B cell (primary cell): ENCODE measurements around the gene CAMTA1. TPM values are rescaled to one million over a fixed set of nuclear protein-coding genes. Genes with fewer than 3 reads are reported as not detected.

ENCODE experiments used
- ATAC-seq: fragments of 200-7000 bp; cut with Tn5 transposase; one replicate; pipeline ENCODE4 v1.10.0; 2021; ENCODE audit warnings: low read depth, mild to moderate bottlenecking, moderate number of reproducible peaks, moderate library complexity
- CTCF ChIA-PET: fragments of 350-600 bp; sonication (Branson Sonifier 250); formaldehyde crosslinking; loops from one replicate; lab custom pipeline; 2021; ENCODE audit warnings: antibody characterized with exemption, inconsistent platforms; lab: Charles Lee
- POLR2A ChIA-PET: fragments of 350-600 bp; sonication (Branson Sonifier 250); formaldehyde crosslinking; loops from one replicate; lab custom pipeline; 2021; ENCODE audit warnings: antibody characterized with exemption; lab: Charles Lee
- DNase-seq: peaks from one replicate; pipeline ENCODE4 v3.0.0; 2013
- H2AFZ ChIP-seq: 2 replicates; pipeline ENCODE4 v1.6.1; 2012; ENCODE audit warnings: mild to moderate bottlenecking, low read depth, low read length; ENCODE audit not compliant: insufficient read depth, poor library complexity, severe bottlenecking
- H3K27ac ChIP-seq, 2 donors: 1 replicate in 1 of 2; 2 replicates in 1 of 2; pipeline ENCODE4 v1.5.1; 2012 to 2013; ENCODE audit warnings: low read length in 2 of 2, mild to moderate bottlenecking in 2 of 2, moderate library complexity in 1 of 2
- H3K27me3 ChIP-seq, 4 experiments: fragments of 200-600 bp in 1 of 4; sonication (generic) in 1 of 4; replicated peaks in 1 of 4; 1 replicate in 2 of 4; 2 replicates in 2 of 4; pipeline versions ENCODE4 v1.6.1 to v1.7.0; 2013 to 2016; ENCODE audit warnings: low read length in 3 of 4, mild to moderate bottlenecking in 2 of 4, mixed read lengths in 1 of 4, moderate library complexity in 1 of 4; ENCODE audit not compliant: insufficient read depth in 4 of 4, control insufficient read depth in 3 of 4; ENCODE audit errors: control extremely low read depth in 1 of 4
- H3K36me3 ChIP-seq, 2 experiments: replicated peaks in 1 of 2; 1 replicate in 1 of 2; 2 replicates in 1 of 2; pipeline versions ENCODE4 v1.6.1 to v1.7.1; 2013; ENCODE audit warnings: low read length in 1 of 2; ENCODE audit not compliant: insufficient read depth in 2 of 2, control insufficient read depth in 1 of 2; ENCODE audit errors: control extremely low read depth in 1 of 2, extremely low read depth in 1 of 2
- H3K4me1 ChIP-seq, 2 donors: fragments of 200-600 bp in 1 of 2; sonication (generic) in 1 of 2; 1 replicate in 1 of 2; 2 replicates in 1 of 2; pipeline versions ENCODE4 v1.5.1 to v1.6.1; 2013 to 2017; ENCODE audit warnings: low read length in 2 of 2; ENCODE audit not compliant: control insufficient read depth in 2 of 2, insufficient read depth in 2 of 2
- H3K4me2 ChIP-seq: replicated peaks from 2 replicates; pipeline ENCODE3; 2012; ENCODE audit warnings: mild to moderate bottlenecking, low read depth, low read length; ENCODE audit not compliant: poor library complexity, severe bottlenecking
- H3K4me3 ChIP-seq, 5 experiments: fragments of 200-600 bp in 1 of 5; sonication (generic) in 1 of 5; 1 replicate in 3 of 5; 2 replicates in 2 of 5; pipeline versions ENCODE4 v1.5.1 to v1.7.0; 2011 to 2016; ENCODE audit warnings: low read length in 4 of 5, mild to moderate bottlenecking in 4 of 5, low read depth in 2 of 5, control low read depth in 1 of 5, moderate library complexity in 1 of 5; ENCODE audit not compliant: insufficient read depth in 1 of 5; ENCODE audit errors: control extremely low read depth in 1 of 5, extremely low read depth in 1 of 5
- H3K79me2 ChIP-seq: fragments of 200-600 bp; sonication (generic); one replicate; pipeline ENCODE4 v1.6.0; 2016; ENCODE audit warnings: low read length; ENCODE audit not compliant: control insufficient read depth, insufficient read depth
- H3K9ac ChIP-seq: fragments of 200-600 bp; sonication (generic); 2 replicates; pipeline ENCODE4 v1.6.1; 2017; ENCODE audit warnings: mild to moderate bottlenecking, low read length, moderate library complexity
- H3K9me3 ChIP-seq, 3 donors: one replicate each; pipeline versions ENCODE4 v1.6.1 to v1.7.1; 2013; ENCODE audit warnings: low read length in 2 of 3; ENCODE audit not compliant: control insufficient read depth in 2 of 3, insufficient read depth in 1 of 3; ENCODE audit errors: control extremely low read depth in 1 of 3
- H4K20me1 ChIP-seq: 2 replicates; pipeline ENCODE4 v1.6.0; 2012; ENCODE audit warnings: mild to moderate bottlenecking, low read length; ENCODE audit not compliant: insufficient read depth, control insufficient read depth, poor library complexity, severe bottlenecking
- H3K27ac Mint-ChIP-seq: one replicate; pipeline ENCODE4 v1.8.0; 2021; ENCODE audit warnings: mixed read lengths
- H3K27me3 Mint-ChIP-seq: one replicate; pipeline ENCODE4 v1.8.0; 2021; ENCODE audit warnings: mixed read lengths
- H3K4me1 Mint-ChIP-seq: one replicate; pipeline ENCODE4 v1.8.0; 2021; ENCODE audit warnings: mixed read lengths
- H3K4me3 Mint-ChIP-seq: one replicate; pipeline ENCODE4 v1.8.0; 2021; ENCODE audit warnings: mixed read lengths
- H3K9me3 Mint-ChIP-seq: one replicate; pipeline ENCODE4 v1.8.0; 2022; ENCODE audit warnings: mixed read lengths; ENCODE audit not compliant: insufficient read depth
- EZH2 ChIP-seq: IDR thresholded peaks from 2 replicates; pipeline ENCODE4 v1.6.1; 2012; ENCODE audit warnings: borderline replicate concordance, low read depth, mild to moderate bottlenecking, moderate library complexity, low read length; ENCODE audit not compliant: insufficient read depth, poor library complexity, severe bottlenecking
- WGBS: methylation state at CpG from one replicate; pipeline ENCODE4 v1.1.5; 2013; ENCODE audit warnings: missing lambda C conversion rate; ENCODE audit not compliant: insufficient coverage; 5-methylcytosine and 5-hydroxymethylcytosine counted together
- intact Hi-C: fragments of 100-400 bp; cut with micrococcal nuclease; formaldehyde crosslinking; loops from one replicate; pipeline ENCODE4 v1.10.0; 2022
- polyA plus RNA-seq: library from polyadenylated mRNA; depleted of rRNA; stranded (reverse); fragments of >200 nt; gene quantifications from 2 replicates; pipeline ENCODE4 v1.2.3, GENCODE V29; 2012
- total RNA-seq, 2 donors: library from RNA; stranded (reverse); fragments of 120-200 nt in 1 of 2; gene quantifications; 1 replicate in 1 of 2; 2 replicates in 1 of 2; pipeline versions ENCODE4 v1.2.3 to v1.2.4, GENCODE V29; 2013 to 2022
- TF ChIP-seq, protein P1 (sequence below): fragments of 200-600 bp; IDR thresholded peaks from one replicate; pipeline ENCODE4 v1.8.0; 2022; ENCODE audit warnings: antibody characterized with exemption, mild to moderate bottlenecking

CAMTA1 gene
- total and polyA plus RNA-seq, 2 donors (not counting 1 experiment from before 2014, with no cell fraction given) = 42.2 to 45.7 TPM

DNA sequence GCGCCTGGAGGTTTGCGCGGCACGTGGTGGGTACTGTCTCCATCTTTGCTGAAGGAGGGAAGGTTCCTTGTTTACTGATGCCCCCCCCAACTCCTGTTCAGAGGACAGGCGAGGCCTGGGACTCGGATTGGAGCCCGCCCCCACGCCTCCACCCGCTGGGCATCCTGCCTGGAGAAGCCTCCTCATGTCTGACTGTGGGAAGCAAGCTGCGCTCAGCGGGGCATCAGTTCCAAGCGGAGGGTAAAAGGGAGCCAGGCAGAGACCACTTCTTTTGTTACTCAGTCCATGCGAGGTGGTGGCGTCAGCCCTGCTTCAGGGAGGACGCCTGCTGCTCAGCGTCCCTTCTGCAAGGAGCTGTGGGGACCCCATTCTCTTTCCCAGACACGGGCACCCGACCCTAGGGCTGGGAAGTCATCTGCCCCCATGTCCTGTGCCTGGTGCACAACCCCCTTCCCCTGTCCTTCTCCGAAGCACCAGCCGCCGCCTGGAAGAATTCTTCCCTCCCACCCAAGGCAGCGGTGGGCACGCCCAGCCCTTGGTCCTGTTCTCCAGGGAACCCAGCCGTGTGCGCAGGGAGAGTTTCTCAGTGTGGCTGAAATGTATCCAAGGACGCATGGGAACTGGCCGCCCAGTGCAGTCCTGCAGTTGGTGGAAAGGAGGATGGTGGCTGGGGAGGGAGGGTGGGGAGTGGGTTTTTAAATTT, 414.0 kb downstream of the CAMTA1 start:
- Mint-ChIP-seq H3K27ac (no peak overlapping the region), H3K4me3 (no peak overlapping the region), H3K4me1 (no peaks in the 10 kb centered on the region), H3K9me3 (peaks cover 5% of the 10 kb centered on the region), H3K27me3 (peaks cover 3% of the 10 kb centered on the region)
- no peak overlapping the region for H3K27ac ChIP-seq
- ATAC-seq = no peak
- H3K9me3 ChIP-seq = peaks cover 0 to 3% (median 0%) of the 10 kb centered on the region in 3 donors
- no peak overlapping the region for H3K4me3 ChIP-seq
- TF ChIP-seq EZH2 = no peak
- TF ChIP-seq, protein P1, sequence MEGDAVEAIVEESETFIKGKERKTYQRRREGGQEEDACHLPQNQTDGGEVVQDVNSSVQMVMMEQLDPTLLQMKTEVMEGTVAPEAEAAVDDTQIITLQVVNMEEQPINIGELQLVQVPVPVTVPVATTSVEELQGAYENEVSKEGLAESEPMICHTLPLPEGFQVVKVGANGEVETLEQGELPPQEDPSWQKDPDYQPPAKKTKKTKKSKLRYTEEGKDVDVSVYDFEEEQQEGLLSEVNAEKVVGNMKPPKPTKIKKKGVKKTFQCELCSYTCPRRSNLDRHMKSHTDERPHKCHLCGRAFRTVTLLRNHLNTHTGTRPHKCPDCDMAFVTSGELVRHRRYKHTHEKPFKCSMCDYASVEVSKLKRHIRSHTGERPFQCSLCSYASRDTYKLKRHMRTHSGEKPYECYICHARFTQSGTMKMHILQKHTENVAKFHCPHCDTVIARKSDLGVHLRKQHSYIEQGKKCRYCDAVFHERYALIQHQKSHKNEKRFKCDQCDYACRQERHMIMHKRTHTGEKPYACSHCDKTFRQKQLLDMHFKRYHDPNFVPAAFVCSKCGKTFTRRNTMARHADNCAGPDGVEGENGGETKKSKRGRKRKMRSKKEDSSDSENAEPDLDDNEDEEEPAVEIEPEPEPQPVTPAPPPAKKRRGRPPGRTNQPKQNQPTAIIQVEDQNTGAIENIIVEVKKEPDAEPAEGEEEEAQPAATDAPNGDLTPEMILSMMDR = no peak
- H3K4me2 ChIP-seq = no peak overlapping the region
- POLR2A ChIA-PET = no interaction called here
- CTCF ChIA-PET = no interaction called here
- H3K4me1 ChIP-seq = no peaks in the 10 kb centered on the region
- no peak overlapping the region for H2AFZ ChIP-seq
- intact Hi-C loops = no loop called here
- H3K79me2 ChIP-seq = no peaks in the 10 kb centered on the region
- no peaks in the 10 kb centered on the region for H4K20me1 ChIP-seq
- no peaks in the 10 kb centered on the region for H3K36me3 ChIP-seq
- no peak overlapping the region for H3K9ac ChIP-seq
- DNase-seq = no peak
- H3K27me3 ChIP-seq = no peaks in the 10 kb centered on the region
- 77% methylated on average over 15 of the region's 27 CpGs for WGBS

DNA sequence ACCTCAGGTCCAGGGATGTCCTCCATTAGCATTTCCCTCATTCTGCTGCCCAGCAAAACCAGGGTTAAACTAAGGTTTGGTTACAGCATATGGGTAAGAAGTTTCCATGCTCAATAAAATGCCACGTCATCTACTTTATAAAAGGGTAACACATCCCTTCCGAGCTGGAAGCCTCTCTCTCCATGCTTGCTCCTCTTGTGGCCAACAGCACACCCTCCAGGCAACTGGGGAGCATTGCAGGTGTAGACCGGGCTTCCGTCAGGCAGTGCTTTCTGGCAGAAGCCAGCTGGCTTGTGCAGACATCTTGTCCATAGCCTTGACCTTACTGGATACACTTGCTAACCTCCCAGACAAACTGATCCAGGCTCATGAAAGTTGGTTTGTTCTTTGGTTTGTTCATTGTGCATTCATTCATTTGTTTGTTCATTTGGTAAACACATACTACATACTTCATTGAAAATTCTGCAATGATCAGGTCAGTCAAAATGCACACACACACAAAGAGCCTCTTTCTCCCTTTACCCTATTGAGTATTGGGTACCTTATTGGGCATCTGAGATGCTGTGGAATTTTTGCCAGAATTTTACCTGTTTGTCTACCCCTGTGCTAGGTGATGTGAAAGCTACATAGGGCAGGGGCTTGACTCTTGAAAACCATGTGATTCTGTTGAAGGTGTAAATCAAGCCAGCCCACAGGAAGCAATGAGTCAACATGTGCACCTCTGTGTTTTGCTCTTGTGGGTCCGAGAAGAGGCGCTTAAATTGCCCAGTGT, 422.8 kb downstream of the CAMTA1 start:
- Histone ChIP-seq H3K79me2 (no peaks in the 10 kb centered on the region), H3K9me3 (peaks cover 0 to 3% (median 0%) of the 10 kb centered on the region in 3 donors), H3K36me3 (no peaks in the 10 kb centered on the region), H3K27me3 (peaks cover 0 to 23% (median 2%) of the 10 kb centered on the region in 4 experiments), H3K4me3 (no peak overlapping the region), H3K9ac (no peak overlapping the region), H2AFZ (no peak overlapping the region), H4K20me1 (no peaks in the 10 kb centered on the region), H3K4me2 (no peak overlapping the region), H3K27ac (no peak overlapping the region), H3K4me1 (no peaks in the 10 kb centered on the region)
- TF ChIP-seq, protein P1 = no peak
- TF ChIP-seq EZH2 = no peak
- Mint-ChIP-seq H3K27ac (no peak overlapping the region), H3K9me3 (no peaks in the 10 kb centered on the region), H3K27me3 (peaks cover 41% of the 10 kb centered on the region), H3K4me3 (no peak overlapping the region), H3K4me1 (no peaks in the 10 kb centered on the region)
- 8% methylated on average over 3 of the region's 6 CpGs for WGBS
- intact Hi-C loops = no loop called here
- ChIA-PET POLR2A (no interaction called here), CTCF (no interaction called here)
- no peak for DNase-seq
- no peak for ATAC-seq
